Measurements from ENCODE around the gene PACSIN1. TPM values are rescaled to one million over a fixed set of nuclear protein-coding genes. Genes with fewer than 3 reads are reported as not detected.

The PACSIN1 gene
- total and polyA plus RNA-seq, 7 donors: 0.11 to 0.17 (median 0.11) TPM; not detected in 4

DNA sequence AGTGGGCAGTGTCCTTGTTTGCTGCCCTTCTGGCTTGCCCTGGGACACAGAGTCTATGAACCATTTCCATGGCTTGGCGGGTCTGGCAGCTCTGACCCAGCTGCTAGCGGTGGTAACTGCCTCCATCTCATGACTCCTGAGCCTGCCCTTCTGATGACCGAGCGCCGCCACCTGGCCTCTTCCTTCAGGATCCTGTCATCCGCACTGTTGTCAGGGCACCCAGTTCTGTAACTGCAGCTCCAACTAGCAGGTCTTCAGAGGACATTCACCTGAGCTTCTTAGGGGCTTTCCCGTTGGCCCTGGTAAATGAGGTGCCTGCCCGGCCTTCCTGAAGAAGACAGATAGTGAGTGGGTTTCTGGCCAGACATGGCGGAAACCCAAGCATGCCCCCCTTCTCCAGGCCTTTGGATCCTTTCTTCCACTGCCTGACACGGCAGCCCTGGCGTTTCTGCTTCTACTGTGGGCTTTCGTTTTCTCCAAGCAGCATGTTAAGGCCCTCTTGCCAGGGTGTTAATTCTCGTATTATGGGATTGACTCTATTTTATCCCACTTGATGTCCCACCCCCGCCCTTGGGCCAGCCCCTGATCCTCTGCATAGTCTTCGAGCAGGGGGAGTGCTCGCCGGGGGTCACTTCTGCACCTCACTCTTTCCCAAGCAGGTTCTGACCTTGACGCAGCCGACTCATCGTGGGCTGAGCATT lies 24.7 kb downstream of the PACSIN1 start:
- Histone ChIP-seq H3K27ac (peak overlapping the region; percentile 30), H3K9me3 (no peaks in the 10 kb centered on the region), H3K4me3 (peak overlapping the region; percentile 30), H3K27me3 (ENCODE audit: insufficient read depth in 3 of 3, low read length in 2 of 3) (no peaks in the 10 kb centered on the region), H3K36me3 (ENCODE audit: insufficient read depth in 1 of 2, low read depth in 1 of 2) (no peaks in the 10 kb centered on the region), H3K4me1 (peaks cover 8% of the 10 kb centered on the region)
- intact Hi-C loops (cut with DNase I): no loop called here
- DNase-seq (peak in 1 of 2 donors; percentile 68), ATAC-seq (peak; percentile 73 to 96 (median 90))
- TF ChIP-seq, protein P1, sequence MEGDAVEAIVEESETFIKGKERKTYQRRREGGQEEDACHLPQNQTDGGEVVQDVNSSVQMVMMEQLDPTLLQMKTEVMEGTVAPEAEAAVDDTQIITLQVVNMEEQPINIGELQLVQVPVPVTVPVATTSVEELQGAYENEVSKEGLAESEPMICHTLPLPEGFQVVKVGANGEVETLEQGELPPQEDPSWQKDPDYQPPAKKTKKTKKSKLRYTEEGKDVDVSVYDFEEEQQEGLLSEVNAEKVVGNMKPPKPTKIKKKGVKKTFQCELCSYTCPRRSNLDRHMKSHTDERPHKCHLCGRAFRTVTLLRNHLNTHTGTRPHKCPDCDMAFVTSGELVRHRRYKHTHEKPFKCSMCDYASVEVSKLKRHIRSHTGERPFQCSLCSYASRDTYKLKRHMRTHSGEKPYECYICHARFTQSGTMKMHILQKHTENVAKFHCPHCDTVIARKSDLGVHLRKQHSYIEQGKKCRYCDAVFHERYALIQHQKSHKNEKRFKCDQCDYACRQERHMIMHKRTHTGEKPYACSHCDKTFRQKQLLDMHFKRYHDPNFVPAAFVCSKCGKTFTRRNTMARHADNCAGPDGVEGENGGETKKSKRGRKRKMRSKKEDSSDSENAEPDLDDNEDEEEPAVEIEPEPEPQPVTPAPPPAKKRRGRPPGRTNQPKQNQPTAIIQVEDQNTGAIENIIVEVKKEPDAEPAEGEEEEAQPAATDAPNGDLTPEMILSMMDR (IDR thresholded peaks at IDR 0.05): no peak
- 36 to 68% (median 53%) methylated on average over 20 of the region's 20 CpGs for WGBS, 3 donors

DNA sequence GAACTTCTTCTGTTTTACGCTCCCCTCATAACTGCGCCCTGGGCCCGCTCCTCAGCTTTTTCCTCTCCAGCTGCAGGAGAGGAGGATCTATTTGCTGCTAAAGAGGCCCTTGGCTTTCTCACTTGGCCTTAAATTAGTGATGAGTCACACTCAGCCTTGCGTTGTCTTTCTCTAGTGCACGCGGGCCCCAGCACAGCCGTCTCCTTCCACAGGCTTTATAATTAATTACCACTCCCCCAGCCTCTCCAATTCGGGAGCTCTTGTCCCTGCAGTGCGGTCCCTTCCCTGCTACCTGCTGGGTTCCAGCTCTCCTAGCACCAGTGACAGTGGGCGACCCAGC lies 25.2 kb downstream of the PACSIN1 start:
- H3K4me1 ChIP-seq: peaks cover 8% of the 10 kb centered on the region
- TF ChIP-seq, protein P1 (IDR thresholded peaks at IDR 0.05): no peak
- H3K36me3 ChIP-seq (ENCODE audit: insufficient read depth in 1 of 2, low read depth in 1 of 2): no peaks in the 10 kb centered on the region
- DNase-seq (no peak), ATAC-seq (peak; percentile 45 to 88 (median 71))
- H3K9me3 ChIP-seq: no peaks in the 10 kb centered on the region
- WGBS, 3 donors: 34 to 51% (median 39%) methylated on average over 10 of the region's 10 CpGs
- intact Hi-C loops (cut with DNase I): no loop called here
- no peaks in the 10 kb centered on the region for H3K27me3 ChIP-seq (ENCODE audit: insufficient read depth in 3 of 3, low read length in 2 of 3)
- H3K4me3 ChIP-seq: peak overlapping the region; percentile 30
- H3K27ac ChIP-seq: peak overlapping the region; percentile 30

DNA sequence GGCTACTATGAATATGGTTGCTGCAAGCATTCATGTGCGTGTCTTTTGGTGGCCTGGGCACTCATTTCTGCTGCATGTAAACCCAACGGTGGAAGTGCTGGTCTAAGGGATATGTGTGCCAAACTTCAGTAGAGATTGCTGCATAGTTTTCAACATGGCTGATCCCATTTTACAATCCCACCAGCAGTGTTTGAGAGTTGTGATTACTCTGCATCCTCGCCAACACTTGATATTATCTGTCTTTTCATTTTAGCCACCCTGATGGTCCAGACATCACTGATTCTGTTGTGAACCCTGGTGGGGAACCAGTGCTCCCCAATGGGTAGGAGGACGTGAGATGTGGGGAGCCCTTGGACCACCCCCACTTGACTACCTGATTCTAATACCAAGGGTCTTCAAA lies 27.5 kb downstream of the PACSIN1 start:
- Histone ChIP-seq H3K27me3 (ENCODE audit: insufficient read depth in 3 of 3, low read length in 2 of 3) (no peaks in the 10 kb centered on the region), H3K36me3 (ENCODE audit: insufficient read depth in 1 of 2, low read depth in 1 of 2) (no peaks in the 10 kb centered on the region), H3K27ac (no peak overlapping the region), H3K4me1 (peaks cover 8% of the 10 kb centered on the region), H3K9me3 (no peaks in the 10 kb centered on the region), H3K4me3 (no peak overlapping the region)
- TF ChIP-seq, protein P1 (IDR thresholded peaks at IDR 0.05): no peak
- intact Hi-C loops (cut with DNase I): no loop called here
- DNase-seq (no peak), ATAC-seq (no peak)
- 65 to 82% (median 81%) methylated on average over 4 of the region's 4 CpGs for WGBS, 3 donors

DNA sequence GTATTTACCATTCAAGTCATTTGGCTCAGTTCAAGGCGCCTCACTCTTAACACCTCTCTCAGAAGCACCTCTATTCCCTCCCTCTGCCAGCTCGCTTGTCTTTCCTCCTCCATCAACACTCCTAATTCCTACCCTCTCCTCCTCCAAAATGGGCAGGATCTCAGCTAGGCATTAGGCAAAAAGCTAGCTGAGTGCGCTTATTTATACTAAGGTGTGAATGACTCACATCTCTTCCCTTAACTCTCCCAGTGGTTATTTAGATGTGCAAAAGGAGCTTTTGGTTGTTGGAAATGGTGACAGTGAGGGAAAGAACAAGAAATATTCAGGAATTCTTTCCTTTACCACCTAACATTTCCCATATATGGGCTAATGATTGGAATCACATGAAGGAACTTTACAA lies 29.1 kb downstream of the PACSIN1 start:
- TF ChIP-seq, protein P1 (IDR thresholded peaks at IDR 0.05): no peak
- DNase-seq: no peak
- intact Hi-C loops (cut with DNase I): no loop called here

More for the DNA sequence above, 29.1 kb downstream of the PACSIN1 start:
- no peak overlapping the region for H3K27ac ChIP-seq
- H3K4me1 ChIP-seq: peaks cover 8% of the 10 kb centered on the region
- H3K9me3 ChIP-seq: peaks cover 4% of the 10 kb centered on the region
- H3K27me3 ChIP-seq (ENCODE audit: insufficient read depth in 3 of 3, low read length in 2 of 3): no peaks in the 10 kb centered on the region
- H3K4me3 ChIP-seq: no peak overlapping the region
- no peaks in the 10 kb centered on the region for H3K36me3 ChIP-seq (ENCODE audit: insufficient read depth in 1 of 2, low read depth in 1 of 2)
- WGBS, 3 donors: 83 to 95% (median 95%) methylated on average over 3 of the region's 3 CpGs
- ATAC-seq: no peak

All from psoas muscle (tissue), 8 donors.